Activated naive CD4-positive, alpha-beta T cell treated with anti-CD3 and anti-CD28 coated beads, Interleukin-2, amount 50 U/mL, for 72 hours (primary cell): ENCODE measurements around the gene TBL1XR1. TPM values are rescaled to one million over a fixed set of nuclear protein-coding genes. Genes with fewer than 3 reads are reported as not detected.
"Not testable (repeated sequence)": the region's sequence is repeated elsewhere in the genome, so short reads cannot be mapped to it uniquely, and the experiment has no call there.

Experiments
- ATAC-seq, 2 donors: fragments of 150-1000 bp; cut with Tn5 transposase; 2 replicates each; pipeline ENCODE4 v1.10.0; 2021; ENCODE audit warnings: mild to moderate bottlenecking in 2 of 2, moderate library complexity in 2 of 2
- DNase-seq, 2 donors: peaks; one replicate each; pipeline ENCODE4 v3.0.0; 2021 to 2022; ENCODE audit warnings: low spot score in 2 of 2
- H3K27ac Mint-ChIP-seq, 2 donors: one replicate each; pipeline ENCODE4 v1.8.0; 2022; ENCODE audit warnings: mild to moderate bottlenecking in 2 of 2, mixed read lengths in 2 of 2
- H3K36me3 Mint-ChIP-seq, 2 donors: one replicate each; pipeline ENCODE4 v1.8.0; 2022; ENCODE audit warnings: mixed read lengths in 2 of 2
- H3K9me3 Mint-ChIP-seq, 2 donors: one replicate each; pipeline ENCODE4 v1.8.0; 2022; ENCODE audit warnings: mixed read lengths in 2 of 2
- total RNA-seq, 2 donors: library from RNA; stranded (reverse); gene quantifications; one replicate each; pipeline ENCODE4 v1.2.3, GENCODE V29; 2022

Gene TBL1XR1
- total RNA-seq, 2 donors from 2014 or later: 130 to 184 TPM

DNA sequence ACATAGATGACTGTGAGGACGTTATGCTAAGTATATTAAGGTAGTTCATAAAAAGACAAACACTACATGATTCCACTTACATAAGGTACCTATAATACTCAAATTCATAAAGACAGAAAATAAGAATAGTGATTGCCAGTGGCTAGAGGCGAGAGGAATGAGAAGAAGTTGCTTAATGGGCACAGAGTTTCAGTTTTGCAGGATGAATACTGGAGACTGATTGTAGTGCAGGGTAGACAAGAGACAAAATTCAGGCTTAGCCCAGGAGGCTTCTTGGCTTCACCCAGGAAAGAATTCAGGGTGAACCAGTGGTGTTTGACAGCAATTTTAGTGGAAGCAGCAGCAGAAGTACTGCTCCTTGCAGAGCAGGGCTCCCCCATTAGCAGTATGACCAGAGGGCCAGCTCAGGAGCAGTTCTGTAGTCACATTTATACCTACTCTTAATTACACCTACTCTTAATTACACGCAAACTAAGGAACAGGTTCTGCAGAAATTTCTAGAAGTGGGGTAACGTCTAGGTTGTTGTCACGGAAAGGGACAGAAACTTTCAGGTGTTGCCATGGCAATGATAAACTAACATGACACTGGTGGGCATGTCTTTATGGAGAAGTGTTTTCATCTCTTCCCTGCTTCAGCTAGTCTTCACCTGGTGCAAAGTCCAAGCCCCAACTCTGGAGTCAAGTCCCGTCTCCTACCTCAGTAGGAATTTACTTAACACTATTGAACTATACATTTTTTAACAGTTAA lies 55.2 kb downstream of the TBL1XR1 start:
- H3K9me3 Mint-ChIP-seq: no peaks in the 10 kb centered on the region
- peak; percentile 9 to 63 for ATAC-seq
- H3K27ac Mint-ChIP-seq: peak overlapping the region in 1 of 2 donors; percentile 57

DNA sequence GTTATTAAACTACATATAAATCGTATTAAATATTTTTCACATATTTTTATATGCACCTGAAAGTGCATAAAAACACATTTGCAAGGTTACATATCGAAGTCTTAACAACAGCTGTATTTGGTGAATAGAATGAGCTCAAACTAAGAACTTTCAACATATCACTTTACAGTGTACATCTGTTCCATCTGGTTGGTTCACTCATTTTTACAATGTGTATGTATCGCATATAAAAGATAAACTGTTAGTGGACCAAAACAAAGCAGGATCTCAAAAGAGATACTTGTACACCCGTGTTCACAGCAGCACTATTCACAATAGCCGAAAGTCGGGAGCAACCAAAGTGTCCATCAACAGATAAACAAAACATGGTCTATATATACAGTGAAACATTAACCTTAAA lies 55.8 kb downstream of the TBL1XR1 start:
- peaks cover 0 to 14% of the 10 kb centered on the region in 2 donors for H3K36me3 Mint-ChIP-seq
- ATAC-seq: no peak
- no peaks in the 10 kb centered on the region for H3K9me3 Mint-ChIP-seq
- no peak for DNase-seq
- H3K27ac Mint-ChIP-seq: no peak overlapping the region

More for the DNA sequence above, 55.2 kb downstream of the TBL1XR1 start:
- H3K36me3 Mint-ChIP-seq: peaks cover 0 to 9% of the 10 kb centered on the region in 2 donors
- DNase-seq: no peak

DNA sequence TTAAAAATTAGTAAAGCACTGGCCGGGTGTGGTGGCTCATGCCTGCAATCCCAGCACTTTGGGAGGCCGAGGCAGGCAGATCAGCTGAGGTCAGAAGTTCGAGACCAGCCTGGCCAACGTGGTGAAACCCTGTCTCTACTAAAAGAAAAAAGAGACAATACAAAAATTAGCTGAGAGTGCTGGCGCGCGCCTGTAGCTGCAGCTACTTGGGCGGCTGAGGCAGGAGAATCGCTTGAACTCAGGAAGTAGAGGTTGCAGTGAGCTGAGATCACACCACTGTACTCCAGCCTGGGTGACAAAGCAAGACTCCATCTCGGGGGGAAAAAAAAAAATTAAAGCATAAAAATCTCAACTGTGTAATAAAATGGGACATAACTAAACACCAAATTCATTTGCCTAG lies 58.1 kb downstream of the TBL1XR1 start:
- Mint-ChIP-seq H3K27ac (peak overlapping the region; percentile 61 to 72), H3K36me3 (peaks cover under 1 to 31% of the 10 kb centered on the region in 2 donors)
- peak in 1 of 2 donors; percentile 42 for ATAC-seq
- H3K9me3 Mint-ChIP-seq, DNase-seq: not testable (repeated sequence)

- Mint-ChIP-seq H3K9me3 (peaks cover 0 to 4% of the 10 kb centered on the region in 2 donors), H3K27ac (peak overlapping the region; percentile 72 to 88), H3K36me3 (peaks cover 5 to 33% of the 10 kb centered on the region in 2 donors)
- ATAC-seq (peak; percentile 26 to 66), DNase-seq (no peak)
These were observed 59.2 kb downstream of the TBL1XR1 start for GRCh38 chr3:177137774-177138705.

- Mint-ChIP-seq H3K9me3 (peaks cover 0 to 4% of the 10 kb centered on the region in 2 donors), H3K27ac (peak overlapping the region in 1 of 2 donors; percentile 65), H3K36me3 (peaks cover 5 to 40% of the 10 kb centered on the region in 2 donors)
- DNase-seq: no peak
- ATAC-seq: no peak
These were observed 60.5 kb downstream of the TBL1XR1 start for GRCh38 chr3:177136741-177137140.

- Mint-ChIP-seq H3K9me3 (peaks cover 0 to 4% of the 10 kb centered on the region in 2 donors), H3K27ac (peak overlapping the region in 1 of 2 donors; percentile 47), H3K36me3 (peaks cover 5 to 40% of the 10 kb centered on the region in 2 donors)
- ATAC-seq (no peak), DNase-seq (no peak)
These were observed 61.3 kb downstream of the TBL1XR1 start for GRCh38 chr3:177135841-177136492.

- Mint-ChIP-seq H3K36me3 (peaks cover 5 to 47% of the 10 kb centered on the region in 2 donors), H3K27ac (no peak overlapping the region), H3K9me3 (peaks cover 0 to 4% of the 10 kb centered on the region in 2 donors)
- ATAC-seq (no peak), DNase-seq (no peak)
These were observed 62.5 kb downstream of the TBL1XR1 start for GRCh38 chr3:177134816-177135210.

- ATAC-seq: no peak
- H3K9me3 Mint-ChIP-seq: peaks cover 0 to 4% of the 10 kb centered on the region in 2 donors
These were observed 63.1 kb downstream of the TBL1XR1 start for GRCh38 chr3:177133860-177134815.

DNA sequence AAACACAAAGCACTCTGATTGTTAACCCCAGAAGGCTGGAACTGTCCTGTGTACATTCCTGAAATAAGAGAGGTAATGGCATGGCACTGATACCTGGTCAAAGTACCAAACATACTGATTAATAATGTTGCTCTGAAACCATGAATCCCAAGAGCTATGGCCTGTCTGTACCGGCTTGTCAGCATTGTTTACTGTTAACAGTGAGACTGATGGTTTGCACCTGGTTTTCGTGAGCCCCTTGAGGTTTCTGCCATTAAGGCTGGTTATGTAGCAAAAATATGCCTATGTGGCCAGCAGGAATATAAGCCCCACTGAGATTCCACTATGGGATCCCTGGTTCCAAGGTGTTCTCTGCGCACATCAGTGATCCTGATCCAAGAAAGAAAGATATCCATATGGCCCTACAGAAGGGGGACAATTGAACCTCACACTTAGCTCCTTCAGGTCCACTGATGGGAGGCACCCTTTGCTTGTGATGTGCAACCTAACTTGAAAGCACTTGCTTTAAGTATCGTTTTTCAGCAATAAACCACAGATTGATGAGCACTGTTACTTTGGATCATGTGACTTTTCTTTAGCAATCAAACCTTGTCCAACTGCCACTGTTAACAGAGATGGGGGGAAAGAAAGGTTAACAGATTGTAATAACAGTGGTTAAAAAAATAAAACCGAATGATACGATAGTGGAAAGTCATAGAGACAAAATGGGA lies 65.2 kb downstream of the TBL1XR1 start:
- ATAC-seq (no peak), DNase-seq (no peak)
- H3K36me3 Mint-ChIP-seq: peaks cover 5 to 47% of the 10 kb centered on the region in 2 donors
- no peak overlapping the region for H3K27ac Mint-ChIP-seq
- H3K9me3 Mint-ChIP-seq: peaks cover 0 to 4% of the 10 kb centered on the region in 2 donors

More at GRCh38 chr3:177133860-177134815, 63.1 kb downstream of the TBL1XR1 start:
- H3K36me3 Mint-ChIP-seq: peaks cover 5 to 47% of the 10 kb centered on the region in 2 donors
- no peak for DNase-seq
- peak overlapping the region in 1 of 2 donors; percentile 73 for H3K27ac Mint-ChIP-seq

DNA sequence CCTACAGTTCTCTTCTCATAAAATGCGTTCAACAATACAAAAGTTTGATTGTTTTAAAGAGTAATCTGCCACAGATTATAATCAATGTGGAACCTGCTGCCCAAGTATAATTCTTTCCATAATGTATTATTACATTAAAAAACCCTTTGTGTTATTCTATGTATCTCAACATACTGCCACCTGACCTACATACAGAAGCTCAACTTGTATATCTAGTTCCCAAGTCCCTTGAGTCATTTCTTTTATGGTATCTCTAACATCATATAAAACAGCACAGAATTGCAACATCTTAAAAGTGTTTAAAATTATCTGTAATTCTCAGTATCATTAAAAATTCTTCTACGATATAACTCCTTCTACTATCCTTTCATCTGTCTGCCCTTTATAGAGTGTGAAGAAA lies 70.3 kb downstream of the TBL1XR1 start:
- H3K27ac Mint-ChIP-seq: no peak overlapping the region
- peaks cover 0 to 38% of the 10 kb centered on the region in 2 donors for H3K36me3 Mint-ChIP-seq
- ATAC-seq (no peak), DNase-seq (no peak)
- peaks cover 0 to 6% of the 10 kb centered on the region in 2 donors for H3K9me3 Mint-ChIP-seq

DNA sequence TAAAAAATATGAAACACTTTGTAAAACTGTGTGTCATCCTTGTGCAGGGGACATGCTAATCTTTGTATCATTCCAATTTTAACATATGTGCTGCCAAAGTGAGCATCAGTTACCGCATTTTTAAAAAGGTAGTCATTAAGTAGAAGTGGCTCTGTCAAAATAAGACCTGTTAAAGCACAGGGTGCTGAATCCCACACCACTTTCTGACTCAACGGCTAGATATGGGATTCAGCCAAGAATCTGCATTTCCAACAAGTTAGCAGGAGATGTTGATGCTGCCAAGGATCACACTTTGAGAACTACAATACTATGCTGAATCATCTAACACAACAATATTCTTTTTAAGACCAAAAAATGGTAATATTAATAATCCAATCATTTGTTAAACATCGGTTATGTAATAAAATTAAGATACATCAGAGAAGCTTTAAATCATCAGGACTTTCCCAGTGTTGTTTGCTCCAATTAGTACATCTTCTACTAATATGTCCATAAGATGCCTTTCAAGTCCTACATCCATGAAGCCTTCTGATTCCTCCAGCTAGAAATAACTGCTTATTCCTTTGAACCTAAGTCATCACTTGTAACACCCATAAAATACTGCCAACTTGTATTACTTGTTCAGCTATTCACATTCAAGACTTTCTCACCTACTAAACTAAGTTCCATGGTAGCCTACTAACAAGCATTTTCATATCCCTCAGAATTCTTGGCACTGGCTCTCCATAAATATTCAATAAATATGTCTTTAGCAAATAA lies 71.1 kb downstream of the TBL1XR1 start:
- H3K9me3 Mint-ChIP-seq: peaks cover 0 to 6% of the 10 kb centered on the region in 2 donors
- H3K36me3 Mint-ChIP-seq: peaks cover 0 to 42% of the 10 kb centered on the region in 2 donors
- DNase-seq (no peak), ATAC-seq (no peak)
- H3K27ac Mint-ChIP-seq: no peak overlapping the region

- DNase-seq: no peak
- ATAC-seq: peak; percentile 16 to 80
- peak overlapping the region in 1 of 2 donors; percentile 81 for H3K27ac Mint-ChIP-seq
- peaks cover 0 to 6% of the 10 kb centered on the region in 2 donors for H3K9me3 Mint-ChIP-seq
- H3K36me3 Mint-ChIP-seq: peaks cover 0 to 44% of the 10 kb centered on the region in 2 donors
These were observed 72.4 kb downstream of the TBL1XR1 start for GRCh38 chr3:177124882-177125281.

- Mint-ChIP-seq H3K9me3 (peaks cover 0 to 6% of the 10 kb centered on the region in 2 donors), H3K27ac (peak overlapping the region in 1 of 2 donors; percentile 84), H3K36me3 (peaks cover 0 to 50% of the 10 kb centered on the region in 2 donors)
- DNase-seq (no peak), ATAC-seq (peak; percentile 37 to 54)
These were observed 73.5 kb downstream of the TBL1XR1 start for GRCh38 chr3:177123822-177124221.

GRCh38 chr3:177122183-177122856 lies 75.0 kb downstream of the TBL1XR1 start:
- Mint-ChIP-seq H3K27ac (peak overlapping the region in 1 of 2 donors; percentile 44), H3K9me3 (peaks cover 0 to 6% of the 10 kb centered on the region in 2 donors), H3K36me3 (peaks cover 0 to 58% of the 10 kb centered on the region in 2 donors)
- DNase-seq: no peak
- no peak for ATAC-seq
